Right cardiac atrium (tissue), 5 donors: ENCODE results near the gene SLC6A4. TPM values are rescaled to one million over a fixed set of nuclear protein-coding genes. Genes with fewer than 3 reads are reported as not detected.

ENCODE experiments used
- ATAC-seq, 2 donors: fragments of 200-7000 bp; cut with Tn5 transposase; one replicate each; pipeline versions ENCODE4 v1.8.0 to v1.9.1; 2020; ENCODE audit warnings: moderate library complexity in 2 of 2, mild to moderate bottlenecking in 1 of 2
- DNase-seq, 3 donors: peaks; one replicate each; pipeline ENCODE4 v3.0.0-alpha.2; 2020
- H3K27ac ChIP-seq: one replicate; pipeline ENCODE4 v1.5.1; 2013; ENCODE audit warnings: mild to moderate bottlenecking, low read length, control low read depth, moderate library complexity
- H3K27me3 ChIP-seq: one replicate; pipeline ENCODE4 v1.6.1; 2013; ENCODE audit not compliant: control insufficient read depth, insufficient read depth
- H3K4me1 ChIP-seq: one replicate; pipeline ENCODE4 v1.6.1; 2013; ENCODE audit warnings: low read length; ENCODE audit not compliant: control insufficient read depth, insufficient read depth
- H3K4me3 ChIP-seq: one replicate; pipeline ENCODE4 v1.5.1; 2013; ENCODE audit warnings: low read length, control low read depth
- H3K9me3 ChIP-seq: one replicate; pipeline ENCODE4 v1.6.1; 2013; ENCODE audit warnings: low read length; ENCODE audit not compliant: control insufficient read depth
- WGBS: extraction: QIAGEN DNeasy Blood & Tissue Kit; methylation state at CpG from one replicate; pipeline ENCODE4 v1.1.7; 2013; 5-methylcytosine and 5-hydroxymethylcytosine counted together
- intact Hi-C, 4 donors: fragments of 100-400 bp; cut with DNase I; formaldehyde crosslinking; loops; one replicate each; pipeline versions ENCODE4 v1.11.0 to v1.14.0; 2022 to 2023
- long read RNA-seq, 4 donors: library from polyadenylated mRNA; unstranded; transcript quantifications; one replicate each; pipeline ENCODE4 v2.0.0, GENCODE V29; 2020 to 2021
- polyA plus RNA-seq: library from polyadenylated mRNA; stranded (reverse); fragments of 200-250 nt; gene quantifications from one replicate; pipeline ENCODE4 v1.2.3, GENCODE V29; 2013
- total RNA-seq, 4 donors: library from RNA; stranded (reverse); fragmentation: NEBNext Ultra II Directional; extraction: Animal tissue kit (Norgen Biotek cat#: 25700); gene quantifications; one replicate each; pipeline ENCODE4 v1.2.1, GENCODE V29; 2021
- donor health status: healthy with polysubstance abuse.
- donor health status: DM: no; HTN: yes; CAD: no.
- donor health status: DM: no; HTN: no; CAD: no.
- donor health status: DM: no; HTN: yes; CAD: no; lungs with severe emphysema.
- donor health status: DM: yes; HTN: yes; CAD: no.

The SLC6A4 gene
- total RNA-seq (1 to 10 TPM in 3 of 4 donors, under 1 TPM in 1; 0.19 to 3.3 (median 1.1) TPM), polyA plus RNA-seq (1.2 TPM)
- long read RNA-seq, donor 1, full-length matches to known transcripts: 1 of 3 reads
- long read RNA-seq, donor 1, partial matches to known transcripts: 0 of 3 reads
- long read RNA-seq, donor 1, other reads (novel, unspliced or antisense): 2 of 3 reads
- long read RNA-seq, donor 2, partial matches to known transcripts: 0 of 4 reads
- long read RNA-seq, donor 2, other reads (novel, unspliced or antisense): 3 of 4 reads
- long read RNA-seq, donor 3: 0 reads
- long read RNA-seq, donor 4: 0 reads

DNA sequence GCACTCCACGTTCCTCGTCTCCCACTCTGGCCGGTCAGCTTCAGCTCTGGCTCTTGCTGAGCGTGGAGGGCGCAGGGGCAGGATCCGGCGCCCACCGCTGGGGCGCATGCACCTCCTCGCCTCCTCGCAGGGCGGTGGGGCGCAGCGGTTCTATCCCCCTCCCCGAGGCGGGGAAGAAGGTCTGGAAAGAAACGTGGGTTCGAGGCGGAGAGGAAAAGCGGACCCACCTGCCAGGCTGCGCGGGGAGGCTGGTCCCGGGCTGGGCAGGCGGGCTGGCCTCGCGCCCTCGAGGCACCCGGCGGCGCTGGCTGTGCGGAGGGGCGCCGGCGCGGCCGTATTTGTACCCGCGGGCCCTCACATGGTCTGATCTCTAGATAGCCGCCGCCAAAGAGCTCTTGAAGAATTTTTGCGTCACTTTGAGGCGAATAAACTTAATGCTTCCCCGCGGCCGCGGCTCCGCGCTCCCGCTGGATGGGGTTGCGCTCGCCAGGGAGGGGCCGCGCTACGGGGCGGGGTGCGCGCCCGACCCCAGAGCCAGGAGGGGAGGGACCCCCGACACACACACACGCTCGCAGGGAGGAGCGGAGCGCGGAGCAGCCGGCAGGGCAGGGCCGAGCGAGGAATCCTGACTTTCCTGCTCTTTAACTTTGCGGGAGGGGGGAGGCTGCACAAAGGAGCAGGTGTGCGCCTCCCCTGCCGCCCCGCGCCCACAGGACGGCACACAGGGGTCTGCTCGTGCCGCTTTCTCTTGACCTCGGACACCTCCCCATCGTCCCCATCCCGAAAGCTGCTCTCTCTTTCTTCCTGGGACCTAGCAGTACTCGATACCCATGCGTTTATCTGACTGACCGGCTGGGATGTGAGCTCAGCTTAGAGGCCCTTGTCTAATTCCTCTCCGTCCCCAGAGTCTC is at the start of gene SLC6A4:
SLC6A4 (minus strand) TSS at position 312 of the 911 bp plus-strand sequence. CDS start 13,739 bp downstream, outside the sequence.
- H3K27ac ChIP-seq: no peak within 1 kb of the TSS
- no peaks in the 10 kb centered on the region for H3K27me3 ChIP-seq
- DNase-seq: peak in 2 of 3 donors; percentile 60 to 75
- WGBS: 3% methylated on average over 82 of the region's 82 CpGs
- peaks cover 7% of the 10 kb centered on the region for H3K4me1 ChIP-seq
- intact Hi-C loops: no loop called here
- H3K4me3 ChIP-seq: peak within 1 kb of the TSS; percentile 56
- no peaks in the 10 kb centered on the region for H3K9me3 ChIP-seq
- ATAC-seq: peak; percentile 44 to 56

GRCh38 chr17:30279156-30279555 is 43.7 kb upstream of the SLC6A4 start:
- no peak for DNase-seq
- H3K27ac ChIP-seq: no peak overlapping the region
- H3K4me3 ChIP-seq: no peak overlapping the region
- no peaks in the 10 kb centered on the region for H3K4me1 ChIP-seq
- H3K9me3 ChIP-seq: no peaks in the 10 kb centered on the region
- ATAC-seq: no peak
- no peaks in the 10 kb centered on the region for H3K27me3 ChIP-seq
- intact Hi-C loops: loop anchor here in 2 of 4 donors (5.0 to 10.0 kb wide), 2 partner anchors 152 to 154 kb away; no protein-coding TSS in a partner anchor

DNA sequence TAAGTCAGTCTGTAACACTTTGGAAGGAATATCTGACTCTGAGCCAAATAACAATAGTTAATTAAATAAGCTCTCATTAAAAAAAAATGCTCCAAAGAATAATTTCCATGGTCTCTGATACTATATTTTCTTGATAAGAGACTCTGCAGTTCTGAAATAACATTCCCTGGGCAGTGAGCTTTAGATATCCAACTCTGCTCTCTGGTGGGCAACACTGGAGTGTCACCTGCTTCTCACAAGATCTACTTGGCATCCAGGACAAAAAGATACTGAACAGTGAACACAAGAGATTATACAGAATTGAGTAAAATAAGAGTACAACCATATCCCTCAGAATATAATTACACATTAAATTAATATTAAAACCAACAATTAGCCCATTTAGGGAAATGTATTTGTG is 42.5 kb upstream of the SLC6A4 start:
- peak; percentile 69 to 80 for ATAC-seq
- no peaks in the 10 kb centered on the region for H3K27me3 ChIP-seq
- intact Hi-C loops: loop anchor here in 2 of 4 donors (5.0 to 10.0 kb wide), 2 partner anchors 151 to 153 kb away; no protein-coding TSS in a partner anchor
- DNase-seq: peak in 1 of 3 donors; percentile 63
- no peaks in the 10 kb centered on the region for H3K4me1 ChIP-seq
- H3K27ac ChIP-seq: no peak overlapping the region
- H3K9me3 ChIP-seq: no peaks in the 10 kb centered on the region
- H3K4me3 ChIP-seq: no peak overlapping the region

- intact Hi-C loops: loop anchor here in 2 of 4 donors (5.0 to 10.0 kb wide), 2 partner anchors 149 to 151 kb away; no protein-coding TSS in a partner anchor
- H3K4me1 ChIP-seq: no peaks in the 10 kb centered on the region
- ATAC-seq (no peak), DNase-seq (no peak)
- H3K27me3 ChIP-seq: no peaks in the 10 kb centered on the region
- no peak overlapping the region for H3K4me3 ChIP-seq
- WGBS: 93% methylated on average over 2 of the region's 2 CpGs
- H3K9me3 ChIP-seq: no peaks in the 10 kb centered on the region
- H3K27ac ChIP-seq: no peak overlapping the region
These were observed 40.4 kb upstream of the SLC6A4 start for GRCh38 chr17:30275911-30276310.

GRCh38 chr17:30274887-30275286 is 39.4 kb upstream of the SLC6A4 start:
- DNase-seq (no peak), ATAC-seq (no peak)
- 97% methylated on average over 3 of the region's 3 CpGs for WGBS
- no peaks in the 10 kb centered on the region for H3K27me3 ChIP-seq
- H3K9me3 ChIP-seq: no peaks in the 10 kb centered on the region
- intact Hi-C loops: loop anchor here in 3 of 4 donors (5.0 to 10.0 kb wide), 2 partner anchors 148 to 150 kb away; no protein-coding TSS in a partner anchor
- H3K4me3 ChIP-seq: no peak overlapping the region
- H3K4me1 ChIP-seq: no peaks in the 10 kb centered on the region
- H3K27ac ChIP-seq: no peak overlapping the region

DNA sequence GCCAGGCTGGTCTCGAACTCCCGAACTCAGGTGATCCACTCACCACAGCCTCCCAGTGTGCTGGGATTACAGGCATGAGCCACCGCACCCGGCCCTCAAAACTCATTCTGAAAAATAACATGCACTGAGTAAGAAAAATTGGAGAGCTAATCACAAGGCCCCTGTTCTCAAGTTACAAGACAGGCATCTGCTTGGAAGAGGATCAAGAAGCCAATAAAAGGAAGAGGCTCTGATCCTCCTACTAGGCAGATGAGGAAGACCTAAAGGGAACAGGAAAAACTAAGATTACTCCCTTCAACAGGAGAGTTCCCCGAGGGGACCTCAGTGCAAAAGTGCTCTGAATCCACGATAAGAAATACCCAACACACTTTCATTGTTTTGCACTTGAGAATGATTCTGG is 37.9 kb upstream of the SLC6A4 start:
- H3K27me3 ChIP-seq: no peaks in the 10 kb centered on the region
- ATAC-seq (no peak), DNase-seq (no peak)
- H3K9me3 ChIP-seq: no peaks in the 10 kb centered on the region
- no peak overlapping the region for H3K27ac ChIP-seq
- H3K4me1 ChIP-seq: no peaks in the 10 kb centered on the region
- intact Hi-C loops: loop anchor here in 2 of 4 donors (5.0 to 10.0 kb wide), 2 partner anchors 146 to 149 kb away; no protein-coding TSS in a partner anchor
- no peak overlapping the region for H3K4me3 ChIP-seq
- 78% methylated on average over 6 of the region's 6 CpGs for WGBS

- no peaks in the 10 kb centered on the region for H3K27me3 ChIP-seq
- intact Hi-C loops: loop anchor here in 2 of 4 donors (5.0 to 10.0 kb wide), 2 partner anchors 144 to 146 kb away; no protein-coding TSS in a partner anchor
- no peak for ATAC-seq
- no peak overlapping the region for H3K27ac ChIP-seq
- no peak for DNase-seq
- H3K4me3 ChIP-seq: no peak overlapping the region
- H3K4me1 ChIP-seq: no peaks in the 10 kb centered on the region
- 96% methylated on average over 6 of the region's 6 CpGs for WGBS
- H3K9me3 ChIP-seq: no peaks in the 10 kb centered on the region
These were observed 35.6 kb upstream of the SLC6A4 start for GRCh38 chr17:30271102-30271501.

GRCh38 chr17:30267625-30268024 is 32.1 kb upstream of the SLC6A4 start:
- intact Hi-C loops: no loop called here
- Histone ChIP-seq H3K27ac (no peak overlapping the region), H3K4me1 (peaks cover 2% of the 10 kb centered on the region), H3K4me3 (no peak overlapping the region), H3K27me3 (no peaks in the 10 kb centered on the region), H3K9me3 (no peaks in the 10 kb centered on the region)
- ATAC-seq (no peak), DNase-seq (no peak)
- WGBS: 93% methylated on average over 2 of the region's 2 CpGs

DNA sequence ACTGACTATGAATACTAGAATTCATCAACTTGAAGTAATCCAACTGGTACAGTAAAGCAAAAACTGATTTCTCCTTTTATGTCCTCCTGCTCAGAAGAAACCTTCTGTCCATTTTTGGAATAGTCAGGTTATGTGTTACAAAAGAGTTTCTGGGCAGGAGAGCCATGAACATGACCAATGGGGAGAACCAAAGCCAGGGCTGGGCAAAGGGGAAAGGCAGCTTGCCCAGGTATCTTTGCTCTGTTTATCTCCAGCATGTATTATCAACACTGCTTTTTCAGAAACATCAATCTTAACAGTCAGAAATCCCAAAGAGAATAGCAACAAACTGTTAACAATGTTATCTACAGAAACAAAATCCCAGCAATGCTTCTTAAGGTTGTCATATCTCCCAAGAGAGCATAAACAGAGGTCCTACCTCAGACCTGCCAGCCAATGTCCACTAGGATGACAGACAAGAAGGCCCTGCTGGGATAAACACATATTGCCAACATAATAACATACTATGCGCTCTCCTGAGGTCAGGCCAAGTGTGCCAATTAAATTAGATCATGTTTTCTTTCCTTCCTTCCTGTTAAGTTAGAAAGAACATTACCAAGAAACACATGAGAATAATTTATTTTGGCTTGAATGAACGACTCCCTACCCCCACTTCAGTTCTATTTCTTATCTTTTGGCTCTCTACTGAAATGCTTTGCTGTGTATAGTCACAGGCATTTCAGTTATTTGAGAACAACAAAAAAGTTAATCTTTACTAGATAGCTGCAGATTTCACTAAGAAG is 28.2 kb upstream of the SLC6A4 start:
- DNase-seq (no peak), ATAC-seq (peak; percentile 91)
- 17% methylated on average over 2 of the region's 2 CpGs for WGBS
- Histone ChIP-seq H3K27ac (peak overlapping the region; percentile 80), H3K27me3 (no peaks in the 10 kb centered on the region), H3K4me3 (no peak overlapping the region), H3K4me1 (peaks cover 2% of the 10 kb centered on the region), H3K9me3 (no peaks in the 10 kb centered on the region)
- intact Hi-C loops: no loop called here

DNA sequence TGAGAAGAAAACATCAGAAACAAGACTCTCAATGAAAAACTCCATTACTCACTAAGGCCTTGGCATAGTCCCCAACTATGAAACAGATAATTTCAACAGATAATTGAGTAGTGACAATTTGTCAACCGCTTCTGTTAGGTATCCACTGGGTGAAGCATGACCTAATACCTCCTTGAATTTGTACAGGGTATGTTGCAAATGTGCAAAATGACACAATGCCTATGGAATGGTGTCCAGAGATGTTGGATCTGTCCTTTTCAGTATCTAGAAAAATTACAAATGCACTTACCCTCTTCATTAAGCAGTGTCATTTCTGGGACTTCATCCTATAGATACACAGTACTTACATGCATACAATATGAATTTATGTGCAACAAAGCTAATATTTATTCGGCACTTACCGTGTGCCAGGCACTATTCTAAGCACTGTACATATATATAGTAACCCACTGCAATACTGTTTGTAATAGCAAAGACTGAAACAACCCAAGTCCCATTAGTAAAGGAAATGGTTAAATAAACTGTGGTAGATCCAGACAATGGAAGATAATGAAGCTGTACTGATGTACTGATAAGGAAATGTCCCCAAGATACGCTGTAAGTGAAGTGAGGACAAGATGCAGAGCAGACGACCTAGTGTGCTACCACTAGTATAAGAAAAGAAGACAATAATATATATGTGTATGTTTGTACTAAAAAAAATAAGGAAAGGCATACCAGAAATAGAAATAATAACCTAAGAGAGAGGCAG is 21.4 kb upstream of the SLC6A4 start:
- WGBS: 60% methylated on average over 5 of the region's 5 CpGs
- Histone ChIP-seq H3K4me3 (no peak overlapping the region), H3K9me3 (no peaks in the 10 kb centered on the region), H3K27me3 (no peaks in the 10 kb centered on the region), H3K4me1 (peaks cover 3% of the 10 kb centered on the region), H3K27ac (no peak overlapping the region)
- intact Hi-C loops: no loop called here
- ATAC-seq (no peak), DNase-seq (no peak)
